Measurements from ENCODE around the gene SBF2.

The SBF2 gene

DNA sequence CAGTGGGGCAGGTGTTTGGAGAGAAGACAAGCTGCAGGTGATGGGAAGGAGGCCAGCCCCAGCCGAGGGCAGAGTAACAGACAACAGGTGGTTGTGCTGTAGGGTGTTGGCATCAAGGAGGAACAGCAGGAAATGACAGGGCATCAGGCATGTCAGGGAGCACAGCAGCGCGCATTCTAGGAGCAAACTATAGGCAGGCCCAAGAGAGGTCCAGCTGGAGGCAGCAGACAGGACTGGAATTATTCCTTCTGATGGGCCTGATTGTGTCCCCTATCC, 24.4 kb upstream of the SBF2 start:
- DNase-seq (ENCODE audit: insufficient read length, low spot score) (no peak), FAIRE-seq (peak; percentile 73)
- no peak for TF ChIP-seq POU2F2 (IDR thresholded peaks at IDR 0.05; ENCODE audit: low read depth, low read length)
- TF ChIP-seq TAF1 (IDR thresholded peaks at IDR 0.05; ENCODE audit: low read depth, low read length): no peak
- no peak for TF ChIP-seq SPI1 (IDR thresholded peaks at IDR 0.05; ENCODE audit: low read depth, low read length)
- TF ChIP-seq POLR2AphosphoS5 (IDR thresholded peaks at IDR 0.05; ENCODE audit: low read depth, low read length): no peak
- TF ChIP-seq PAX5 (IDR thresholded peaks at IDR 0.05; ENCODE audit: insufficient read depth, low read length, severe bottlenecking): no peak
- TF ChIP-seq POLR2A (IDR thresholded peaks at IDR 0.05; ENCODE audit: low read depth, low read length): no peak

DNA sequence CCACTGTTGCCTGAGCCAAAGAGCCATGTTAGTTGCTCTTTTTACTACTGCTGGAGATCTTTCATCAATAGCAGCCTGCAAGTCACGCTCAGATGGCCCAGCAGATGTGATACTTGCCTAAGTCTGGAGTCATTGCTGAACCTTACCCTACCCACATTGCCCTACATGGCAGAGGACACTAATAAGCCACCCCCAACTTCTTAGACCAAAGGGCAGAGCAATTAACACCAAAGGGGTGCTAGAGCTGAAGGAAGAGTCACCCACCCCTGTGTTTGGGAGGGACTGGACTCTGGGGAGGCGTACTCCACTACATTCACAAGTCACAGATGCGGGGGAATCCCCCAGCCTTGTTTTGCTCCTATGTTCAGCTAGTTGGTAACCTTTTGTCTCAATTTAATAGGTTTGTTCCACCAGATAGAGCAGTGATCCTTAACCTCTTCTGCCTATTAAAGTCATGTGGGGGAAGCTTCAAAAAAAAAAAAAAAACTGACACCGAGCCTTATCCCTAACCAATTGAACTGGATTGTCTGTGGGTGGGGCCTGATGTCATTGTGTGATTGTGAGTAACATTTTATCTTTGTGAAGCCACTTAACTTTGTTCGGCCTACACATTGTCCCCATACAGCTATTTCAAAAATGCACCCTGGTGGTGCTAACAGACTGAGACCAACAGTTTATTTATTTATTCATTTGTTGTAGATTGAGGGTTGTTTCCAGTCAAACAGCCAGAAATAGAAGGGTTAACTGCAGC, 23.9 kb upstream of the SBF2 start:
- TF ChIP-seq TAF1 (IDR thresholded peaks at IDR 0.05; ENCODE audit: low read depth, low read length) (no peak), PAX5 (IDR thresholded peaks at IDR 0.05; ENCODE audit: insufficient read depth, low read length, severe bottlenecking) (peak; percentile 86)
- DNase-seq (ENCODE audit: insufficient read length, low spot score) (no peak), FAIRE-seq (peak; percentile 97)

DNA sequence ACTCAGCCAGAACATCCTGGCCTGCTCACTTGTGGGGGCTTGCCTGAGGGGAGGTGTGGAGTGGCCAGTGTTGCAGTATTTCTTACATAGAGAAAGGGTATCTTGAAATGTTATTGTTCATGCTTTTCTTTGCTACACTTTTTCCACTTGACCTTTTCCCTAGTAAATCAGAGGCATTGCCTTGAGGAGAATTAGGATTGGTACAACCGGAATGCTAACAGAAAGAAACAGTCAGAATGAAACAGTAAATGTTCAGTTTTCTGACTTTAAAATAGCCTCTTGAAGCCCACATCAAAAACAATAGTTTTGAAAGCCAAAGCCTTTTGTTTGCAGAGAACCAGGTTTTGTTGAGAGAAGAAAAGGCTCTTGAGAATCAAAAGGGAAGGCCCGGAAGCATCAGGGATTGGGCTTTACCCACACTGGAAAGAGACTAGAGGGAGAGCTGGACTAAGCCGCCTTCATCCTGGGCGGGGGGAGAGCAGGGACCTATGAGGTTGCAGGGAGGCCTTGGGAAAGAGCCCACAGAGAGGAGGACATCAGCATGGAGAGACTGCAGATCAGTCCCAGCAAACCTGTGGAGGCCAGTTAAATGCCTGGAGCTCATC, 23.2 kb upstream of the SBF2 start:
- DNase-seq (ENCODE audit: insufficient read length, low spot score): no peak
- no peak for FAIRE-seq
- TF ChIP-seq SPI1 (IDR thresholded peaks at IDR 0.05; ENCODE audit: low read depth, low read length) (no peak), TAF1 (IDR thresholded peaks at IDR 0.05; ENCODE audit: low read depth, low read length) (no peak)

DNA sequence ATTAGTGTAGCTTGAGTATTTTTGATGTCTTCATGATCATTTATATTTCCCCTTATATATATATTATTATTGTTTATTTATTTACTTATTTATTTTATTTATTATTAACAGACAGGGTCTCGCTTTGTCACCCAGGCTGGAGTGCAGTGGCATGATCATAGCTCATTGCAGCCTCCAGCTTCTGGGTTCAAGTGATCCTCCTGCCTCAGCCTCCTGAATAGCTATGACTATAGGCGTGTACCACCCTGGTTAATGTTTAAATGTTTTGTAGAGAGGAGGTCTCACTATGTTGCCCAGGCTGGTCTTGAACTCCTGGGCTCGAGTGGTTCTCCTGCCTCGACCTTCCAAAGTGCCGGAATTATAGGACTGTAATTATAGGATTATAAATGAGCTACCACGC, 21.1 kb upstream of the SBF2 start:
- FAIRE-seq (no peak), DNase-seq (ENCODE audit: insufficient read length, low spot score) (no peak)
- TF ChIP-seq SPI1 (IDR thresholded peaks at IDR 0.05; ENCODE audit: low read depth, low read length): no peak
- TF ChIP-seq POLR2AphosphoS5 (IDR thresholded peaks at IDR 0.05; ENCODE audit: low read depth, low read length): no peak
- TF ChIP-seq TAF1 (IDR thresholded peaks at IDR 0.05; ENCODE audit: low read depth, low read length): no peak
- TF ChIP-seq POU2F2 (IDR thresholded peaks at IDR 0.05; ENCODE audit: low read depth, low read length): no peak
- no peak for TF ChIP-seq POLR2A (IDR thresholded peaks at IDR 0.05; ENCODE audit: low read depth, low read length)
- TF ChIP-seq PAX5 (IDR thresholded peaks at IDR 0.05; ENCODE audit: insufficient read depth, low read length, severe bottlenecking): no peak

DNA sequence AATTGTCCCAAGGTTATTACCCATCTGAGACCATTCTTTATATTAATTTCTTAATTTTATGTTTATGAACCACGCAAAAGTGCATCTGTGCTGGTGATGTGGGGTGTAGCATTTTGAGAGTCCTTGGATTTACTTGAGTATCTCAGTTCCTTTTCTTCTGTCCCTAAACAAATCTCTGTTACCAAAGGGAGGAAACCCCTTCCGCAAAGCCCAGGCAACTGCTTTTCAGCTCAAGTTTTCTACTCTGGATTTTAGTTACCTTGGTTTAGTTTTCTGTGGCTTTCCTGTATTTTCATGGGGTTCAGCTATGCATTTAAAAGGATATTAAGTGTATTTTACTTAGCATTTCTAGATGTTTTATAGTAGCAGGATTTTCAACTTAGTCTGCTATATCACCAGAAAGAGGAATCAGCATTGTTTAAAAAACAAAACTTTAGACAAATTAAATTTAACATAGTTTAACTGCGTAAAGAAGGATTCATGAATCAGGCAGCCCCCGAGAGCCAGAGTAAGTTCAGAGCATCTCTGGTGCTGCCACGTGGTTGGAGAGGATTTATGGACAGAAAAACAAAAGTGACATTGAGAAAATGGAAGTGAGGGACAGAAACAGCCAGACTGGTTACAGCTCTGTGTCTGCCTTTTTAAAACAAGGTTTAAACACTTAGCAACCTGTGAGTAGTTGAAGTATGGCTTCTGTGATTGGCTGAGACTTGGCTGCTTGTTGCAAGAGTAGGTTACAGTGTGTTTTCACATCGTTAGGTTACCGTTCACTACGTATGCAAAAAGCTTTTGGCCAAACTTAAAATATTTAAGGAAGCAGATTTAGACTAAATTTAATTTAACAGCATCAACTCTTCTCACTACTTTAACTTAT, 20.4 kb upstream of the SBF2 start:
- DNase-seq (ENCODE audit: insufficient read length, low spot score) (no peak), FAIRE-seq (peak; percentile 92)
- TF ChIP-seq POU2F2 (IDR thresholded peaks at IDR 0.05; ENCODE audit: low read depth, low read length) (no peak), SPI1 (IDR thresholded peaks at IDR 0.05; ENCODE audit: low read depth, low read length) (peak; percentile 84)

DNA sequence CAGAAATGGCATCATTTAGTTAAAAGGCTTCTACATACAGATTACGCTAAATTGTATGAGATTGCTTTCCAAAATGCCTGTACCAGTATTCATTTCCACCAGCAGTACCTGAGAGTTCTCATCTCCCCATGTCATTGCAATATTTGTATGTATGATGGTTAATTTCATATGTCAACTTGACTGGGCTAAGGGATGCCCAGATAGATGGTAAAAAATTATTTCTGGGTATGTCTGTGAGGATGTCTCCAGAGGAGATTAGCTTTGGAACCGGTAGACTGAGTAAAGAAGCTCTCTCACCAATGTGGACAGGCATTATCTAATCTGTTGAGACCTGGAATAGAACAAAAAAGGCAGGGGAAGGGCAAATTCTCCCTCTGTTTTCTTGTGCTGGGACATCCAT, 17.8 kb upstream of the SBF2 start:
- TF ChIP-seq TAF1 (IDR thresholded peaks at IDR 0.05; ENCODE audit: low read depth, low read length) (no peak), PAX5 (IDR thresholded peaks at IDR 0.05; ENCODE audit: insufficient read depth, low read length, severe bottlenecking) (no peak), POLR2AphosphoS5 (IDR thresholded peaks at IDR 0.05; ENCODE audit: low read depth, low read length) (no peak), POLR2A (IDR thresholded peaks at IDR 0.05; ENCODE audit: low read depth, low read length) (no peak), SPI1 (IDR thresholded peaks at IDR 0.05; ENCODE audit: low read depth, low read length) (no peak), POU2F2 (IDR thresholded peaks at IDR 0.05; ENCODE audit: low read depth, low read length) (no peak)
- DNase-seq (ENCODE audit: insufficient read length, low spot score): no peak
- no peak for FAIRE-seq

DNA sequence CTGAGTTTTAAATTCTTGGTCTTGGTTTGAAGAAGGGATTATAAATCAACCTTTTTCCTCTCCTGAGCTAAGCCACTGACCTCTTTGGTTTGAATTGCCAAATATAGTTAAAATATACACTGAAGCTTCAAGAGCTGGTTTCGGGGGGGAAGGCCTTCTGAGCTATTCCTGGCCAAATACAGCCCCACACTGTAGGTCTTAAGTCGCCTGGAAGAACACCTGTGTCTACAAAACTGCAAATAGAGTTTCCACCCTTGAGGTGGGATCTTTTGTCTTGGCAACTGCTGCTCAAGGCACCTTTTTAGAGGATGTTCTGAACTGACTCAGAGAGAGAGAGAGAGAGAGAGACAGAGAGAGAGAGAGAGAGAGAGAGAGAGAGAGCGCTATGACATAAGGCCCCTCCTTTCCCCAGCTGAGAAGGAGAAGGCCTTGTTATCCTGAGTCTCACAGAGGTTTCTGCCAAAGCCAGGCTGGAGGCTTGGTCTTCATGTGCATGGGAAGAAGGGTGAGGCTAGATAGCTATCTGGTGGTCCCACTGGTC, 16.4 kb upstream of the SBF2 start:
- no peak for DNase-seq (ENCODE audit: insufficient read length, low spot score)
- FAIRE-seq: peak; percentile 68
- TF ChIP-seq POLR2A (IDR thresholded peaks at IDR 0.05; ENCODE audit: low read depth, low read length) (no peak), POU2F2 (IDR thresholded peaks at IDR 0.05; ENCODE audit: low read depth, low read length) (no peak), TAF1 (IDR thresholded peaks at IDR 0.05; ENCODE audit: low read depth, low read length) (no peak), POLR2AphosphoS5 (IDR thresholded peaks at IDR 0.05; ENCODE audit: low read depth, low read length) (no peak), SPI1 (IDR thresholded peaks at IDR 0.05; ENCODE audit: low read depth, low read length) (no peak), PAX5 (IDR thresholded peaks at IDR 0.05; ENCODE audit: insufficient read depth, low read length, severe bottlenecking) (no peak)

DNA sequence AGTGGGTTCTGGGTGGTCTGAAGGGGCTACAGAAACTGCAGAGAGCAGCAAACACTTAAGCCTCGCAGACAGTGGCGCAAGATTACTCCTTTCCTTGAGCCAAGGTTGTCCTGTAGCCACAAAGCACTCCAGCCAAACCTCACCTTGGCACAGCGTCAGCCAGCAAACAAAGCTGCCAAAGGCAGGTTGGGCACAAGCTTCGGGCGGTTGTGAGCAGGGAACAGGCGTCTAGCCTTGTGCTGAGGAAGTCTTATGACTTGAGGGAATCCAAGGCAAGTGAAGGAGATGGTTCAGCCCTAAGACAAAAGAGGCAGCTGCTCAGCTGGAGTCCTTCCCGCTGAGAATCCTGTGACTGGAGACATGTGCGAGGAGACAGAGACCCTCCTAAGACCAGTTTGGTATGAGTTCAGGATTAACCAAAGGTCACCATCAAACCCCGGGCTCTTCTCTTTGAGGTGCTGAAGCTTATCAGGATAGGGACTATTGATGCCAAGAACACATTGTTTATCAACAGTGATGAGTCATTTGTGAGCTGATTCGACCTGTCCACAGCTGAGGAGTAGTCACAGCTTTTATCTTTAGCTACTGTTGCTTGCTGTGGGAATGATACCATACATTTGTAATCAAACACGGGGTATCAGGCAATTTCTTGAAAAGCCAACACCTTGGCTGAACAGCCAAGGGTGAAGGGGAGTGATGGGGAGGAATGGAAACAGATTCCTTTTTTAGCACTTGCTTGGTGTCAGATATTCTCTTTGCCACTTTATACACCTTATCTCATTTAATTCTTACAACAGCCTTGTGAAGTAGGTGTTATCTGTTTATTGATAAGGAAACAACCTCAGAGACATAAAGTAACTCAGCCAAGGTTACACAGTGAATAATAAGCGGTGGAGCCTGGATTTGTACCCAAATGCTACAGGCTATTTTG, 15.4 kb upstream of the SBF2 start:
- TF ChIP-seq POLR2AphosphoS5 (IDR thresholded peaks at IDR 0.05; ENCODE audit: low read depth, low read length) (no peak), POLR2A (IDR thresholded peaks at IDR 0.05; ENCODE audit: low read depth, low read length) (no peak), TAF1 (IDR thresholded peaks at IDR 0.05; ENCODE audit: low read depth, low read length) (no peak), SPI1 (IDR thresholded peaks at IDR 0.05; ENCODE audit: low read depth, low read length) (no peak), POU2F2 (IDR thresholded peaks at IDR 0.05; ENCODE audit: low read depth, low read length) (no peak), PAX5 (IDR thresholded peaks at IDR 0.05; ENCODE audit: insufficient read depth, low read length, severe bottlenecking) (no peak)
- DNase-seq (ENCODE audit: insufficient read length, low spot score): no peak
- peak; percentile 38 for FAIRE-seq
